Keratinocyte (primary cell): ENCODE measurements around the gene TRIM28. TPM values are rescaled to one million over a fixed set of nuclear protein-coding genes. Genes with fewer than 3 reads are reported as not detected.
"Not testable (repeated sequence)": the region's sequence is repeated elsewhere in the genome, so short reads cannot be mapped to it uniquely, and the experiment has no call there.

Source experiments
- DNase-seq: peaks from one replicate; pipeline ENCODE4 v3.0.0-alpha.2; 2011; ENCODE audit warnings: low read depth, missing footprints, low spot score
- FAIRE-seq: peaks from 2 replicates; lab custom pipeline; 2011; peaks lifted over from hg19 to GRCh38; lab: Jason Lieb, UNC
- H2AFZ ChIP-seq: 2 replicates; pipeline ENCODE4 v1.6.0; 2012; ENCODE audit warnings: low read length, control low read depth, inconsistent platforms; ENCODE audit not compliant: control insufficient read depth
- H3K27ac ChIP-seq: 2 replicates; pipeline ENCODE4 v1.5.1; 2011; ENCODE audit warnings: low read length; ENCODE audit not compliant: control insufficient read depth, insufficient read depth
- H3K27me3 ChIP-seq: 3 replicates; pipeline ENCODE4 v1.6.0; 2011; ENCODE audit warnings: low read length; ENCODE audit not compliant: control insufficient read depth, insufficient read depth; ENCODE audit errors: extremely low read depth
- H3K36me3 ChIP-seq, 2 experiments: 2 replicates in 1 of 2; 3 replicates in 1 of 2; pipeline ENCODE4 v1.5.1; 2011; ENCODE audit warnings: low read length in 2 of 2, mild to moderate bottlenecking in 1 of 2; ENCODE audit not compliant: control insufficient read depth in 2 of 2, insufficient read depth in 2 of 2; ENCODE audit errors: extremely low read depth in 1 of 2
- H3K4me1 ChIP-seq: 3 replicates; pipeline ENCODE4 v1.5.1; 2011; ENCODE audit warnings: low read length; ENCODE audit not compliant: control insufficient read depth, insufficient read depth; ENCODE audit errors: extremely low read depth
- H3K4me2 ChIP-seq: 3 replicates; pipeline ENCODE4 v1.6.0; 2011; ENCODE audit warnings: low read depth, low read length; ENCODE audit not compliant: control insufficient read depth, insufficient read depth; ENCODE audit errors: extremely low read depth
- H3K4me3 ChIP-seq, 3 experiments: fragments of 200-600 bp in 1 of 3; sonication (generic) in 1 of 3; 2 replicates in 2 of 3; 3 replicates in 1 of 3; pipeline ENCODE4 v1.5.1; 2011 to 2016; ENCODE audit warnings: low read length in 3 of 3, mild to moderate bottlenecking in 3 of 3, control low read depth in 2 of 3, inconsistent platforms in 1 of 3, low read depth in 1 of 3, mixed read lengths in 1 of 3, mixed run types in 1 of 3, moderate library complexity in 1 of 3; ENCODE audit not compliant: control insufficient read depth in 2 of 3, insufficient read depth in 2 of 3; ENCODE audit errors: extremely low read depth in 1 of 3
- H3K79me2 ChIP-seq: 2 replicates; pipeline ENCODE4 v1.6.0; 2012; ENCODE audit warnings: low read length; ENCODE audit not compliant: control insufficient read depth, insufficient read depth
- H3K9ac ChIP-seq: 3 replicates; pipeline ENCODE4 v1.6.0; 2011; ENCODE audit warnings: low read length; ENCODE audit not compliant: control insufficient read depth, insufficient read depth; ENCODE audit errors: extremely low read depth
- H3K9me1 ChIP-seq: 3 replicates; pipeline ENCODE4 v1.6.0; 2011; ENCODE audit warnings: low read length; ENCODE audit not compliant: control insufficient read depth, insufficient read depth; ENCODE audit errors: extremely low read depth
- H3K9me3 ChIP-seq: 2 replicates; pipeline ENCODE4 v1.5.1; 2012; ENCODE audit warnings: low read depth, low read length; ENCODE audit not compliant: control insufficient read depth
- H4K20me1 ChIP-seq: 3 replicates; pipeline ENCODE4 v1.6.0; 2011; ENCODE audit warnings: low read length; ENCODE audit not compliant: control insufficient read depth, insufficient read depth; ENCODE audit errors: extremely low read depth
- CTCF ChIP-seq, 3 experiments: IDR thresholded peaks in 1 of 3; conservative IDR thresholded peaks in 1 of 3; optimal IDR thresholded peaks in 1 of 3; 2 replicates in 2 of 3; 3 replicates in 1 of 3; pipeline versions ENCODE3 to v1.5.1; 2011; ENCODE audit warnings: low read length in 3 of 3, mild to moderate bottlenecking in 3 of 3, moderate library complexity in 2 of 3, control low read depth in 1 of 3, inconsistent platforms in 1 of 3; ENCODE audit not compliant: insufficient read depth in 2 of 3; ENCODE audit errors: extremely low read depth in 1 of 3
- EZH2 ChIP-seq: IDR thresholded peaks from one replicate; pipeline ENCODE4 v1.6.1; 2012; ENCODE audit warnings: inconsistent platforms, mild to moderate bottlenecking, low read length, moderate library complexity
- dilution Hi-C: fragments of 300-500 bp; cut with MboI; formaldehyde crosslinking; loops from one replicate; pipeline ENCODE4 v1.7.0; 2020; ENCODE audit warnings: low sequenced_read_pairs; ENCODE audit not compliant: extremely low pct_ligation_motif_present
- polyA plus RNA-seq, 5 experiments: library from polyadenylated mRNA; depleted of rRNA in 3 of 5; stranded (reverse) in 3 of 5; stranded (forward) in 1 of 5; unstranded in 1 of 5; fragments of >200 nt; gene quantifications; 1 replicate in 1 of 5; 2 replicates in 3 of 5; 3 replicates in 1 of 5; pipeline versions ENCODE4 v1.2.1 to v1.2.3, GENCODE V29; 2011 to 2012; ENCODE audit warnings: missing spikeins in 2 of 5, low read depth in 1 of 5, low replicate concordance in 1 of 5

Gene TRIM28
- polyA plus RNA-seq, 1 donor (not counting 4 experiments of a cell fraction or from before 2014, with no cell fraction given) = 290 TPM

- FAIRE-seq (no peak), DNase-seq (no peak)
- Histone ChIP-seq H3K36me3 (no peaks in the 10 kb centered on the region), H3K4me2 (peak overlapping the region; percentile 69), H3K9me3 (no peaks in the 10 kb centered on the region), H4K20me1 (no peaks in the 10 kb centered on the region), H2AFZ (peak overlapping the region; percentile 52), H3K9ac (peak overlapping the region; percentile 52), H3K27me3 (peaks cover 11% of the 10 kb centered on the region), H3K79me2 (no peaks in the 10 kb centered on the region), H3K4me3 (peak overlapping the region; percentile 3 to 35 (median 22)), H3K4me1 (peaks cover 8% of the 10 kb centered on the region), H3K9me1 (no peaks in the 10 kb centered on the region), H3K27ac (no peak overlapping the region)
- TF ChIP-seq CTCF (optimal IDR thresholded peaks at IDR 0.05 in 1 of 3, IDR thresholded peaks at IDR 0.05 in 1 of 3, conservative IDR thresholded peaks at IDR 0.05 in 1 of 3; ENCODE audit: extremely low read depth in 1 of 3, insufficient read depth in 2 of 3, low read length in 3 of 3) (no peak), EZH2 (no peak)
- dilution Hi-C loops = no loop called here
Measured at GRCh38 chr19:58538257-58539168, 5.4 kb upstream of the TRIM28 start.

GRCh38 chr19:58539169-58539559 is 4.7 kb upstream of the TRIM28 start:
- peaks cover 11% of the 10 kb centered on the region for H3K27me3 ChIP-seq
- H3K4me2 ChIP-seq, FAIRE-seq, DNase-seq, H3K9me3 ChIP-seq, dilution Hi-C loops, H4K20me1 ChIP-seq, H3K9me1 ChIP-seq, H3K27ac ChIP-seq, H2AFZ ChIP-seq, H3K4me1 ChIP-seq, H3K4me3 ChIP-seq, H3K79me2 ChIP-seq, H3K36me3 ChIP-seq: not testable (repeated sequence)
- H3K9ac ChIP-seq = peak overlapping the region; percentile 52

- not testable (repeated sequence) for H2AFZ ChIP-seq
Measured at GRCh38 chr19:58542641-58543372, 1.1 kb upstream of the TRIM28 start.

More at GRCh38 chr19:58542641-58543372, 1.1 kb upstream of the TRIM28 start:
- H3K9me3 ChIP-seq, H3K4me3 ChIP-seq, H3K27ac ChIP-seq, H3K4me2 ChIP-seq, dilution Hi-C loops, H3K9me1 ChIP-seq, FAIRE-seq, H3K9ac ChIP-seq, DNase-seq: not testable (repeated sequence)
- Histone ChIP-seq H3K36me3 (peaks cover 15 to 21% of the 10 kb centered on the region in 2 experiments), H3K27me3 (peaks cover 11% of the 10 kb centered on the region), H3K79me2 (peaks cover 32% of the 10 kb centered on the region), H3K4me1 (peaks cover 22% of the 10 kb centered on the region), H4K20me1 (peaks cover 29% of the 10 kb centered on the region)
